Small intestine (tissue), 7 donors: ENCODE results near the gene WNK2. TPM values are rescaled to one million over a fixed set of nuclear protein-coding genes. Genes with fewer than 3 reads are reported as not detected.

Experiments
- DNase-seq, 2 donors: peaks; one replicate each; pipeline versions ENCODE4 v3.0.0 to v3.0.0-alpha.2; 2013
- FAIRE-seq: peaks from 2 replicates; lab custom pipeline; 2012; peaks lifted over from hg19 to GRCh38; lab: Jason Lieb, UNC
- H3K27ac ChIP-seq, 3 donors: one replicate each; pipeline ENCODE4 v1.5.1; 2013; ENCODE audit warnings: low read length in 2 of 3, mild to moderate bottlenecking in 2 of 3, control low read depth in 1 of 3, inconsistent platforms in 1 of 3, low read depth in 1 of 3, moderate library complexity in 1 of 3
- H3K27me3 ChIP-seq, 3 donors: one replicate each; pipeline ENCODE4 v1.6.1; 2013; ENCODE audit warnings: low read length in 3 of 3, inconsistent platforms in 1 of 3; ENCODE audit not compliant: control insufficient read depth in 3 of 3, insufficient read depth in 3 of 3
- H3K36me3 ChIP-seq, 3 donors: one replicate each; pipeline ENCODE4 v1.6.1; 2013; ENCODE audit warnings: low read length in 3 of 3, inconsistent platforms in 1 of 3, low read depth in 1 of 3, mild to moderate bottlenecking in 1 of 3, moderate library complexity in 1 of 3; ENCODE audit not compliant: control insufficient read depth in 3 of 3, insufficient read depth in 2 of 3
- H3K4me1 ChIP-seq, 3 donors: one replicate each; pipeline ENCODE4 v1.6.1; 2013; ENCODE audit warnings: low read length in 2 of 3, inconsistent platforms in 1 of 3, low read depth in 1 of 3, mild to moderate bottlenecking in 1 of 3, moderate library complexity in 1 of 3; ENCODE audit not compliant: control insufficient read depth in 3 of 3, insufficient read depth in 2 of 3
- H3K4me3 ChIP-seq, 3 donors: one replicate each; pipeline ENCODE4 v1.5.1; 2013; ENCODE audit warnings: low read length in 3 of 3, control low read depth in 1 of 3, inconsistent platforms in 1 of 3, low read depth in 1 of 3, mild to moderate bottlenecking in 1 of 3, moderate library complexity in 1 of 3
- H3K9me3 ChIP-seq, 2 donors: one replicate each; pipeline ENCODE4 v1.6.1; 2013; ENCODE audit warnings: low read depth in 1 of 2, low read length in 1 of 2; ENCODE audit not compliant: control insufficient read depth in 2 of 2, insufficient read depth in 1 of 2
- WGBS, 3 donors: extraction: QIAGEN DNeasy Blood & Tissue Kit; methylation state at CpG; one replicate each; pipeline ENCODE4 v1.1.7; 2013; 5-methylcytosine and 5-hydroxymethylcytosine counted together
- polyA plus RNA-seq, 4 donors: library from polyadenylated mRNA; stranded (reverse) in 3 of 4; unstranded in 1 of 4; fragments of 200-250 nt in 3 of 4; fragments of 120-200 nt in 1 of 4; gene quantifications; one replicate each; pipeline versions ENCODE4 v1.2.1 to v1.2.3, GENCODE V29; 2013
- donor health status: healthy with polysubstance abuse.
- donor health status: control.
- donor health status: control.
- donor health status: Bipolar disorder and iron deficiency.
- donor health status: healthy.

The WNK2 gene
- polyA plus RNA-seq, 4 donors: 13.8 to 101 (median 33.8) TPM

GRCh38 chr9:93306081-93306480 lies 122.1 kb downstream of the WNK2 start:
- H3K27me3 ChIP-seq: no peaks in the 10 kb centered on the region
- 90 to 92% (median 90%) methylated on average over 9 of the region's 9 CpGs for WGBS, 3 donors
- no peak overlapping the region for H3K4me3 ChIP-seq
- FAIRE-seq (no peak), DNase-seq (no peak)
- peaks cover 0 to 74% (median 6%) of the 10 kb centered on the region in 3 donors for H3K36me3 ChIP-seq
- no peak overlapping the region for H3K27ac ChIP-seq
- peaks cover 0 to 3% (median 0%) of the 10 kb centered on the region in 3 donors for H3K4me1 ChIP-seq
- no peaks in the 10 kb centered on the region for H3K9me3 ChIP-seq

- Histone ChIP-seq H3K4me1 (peaks cover 0 to 3% (median 0%) of the 10 kb centered on the region in 3 donors), H3K27me3 (no peaks in the 10 kb centered on the region), H3K9me3 (no peaks in the 10 kb centered on the region), H3K27ac (no peak overlapping the region), H3K36me3 (peaks cover 0 to 68% (median 6%) of the 10 kb centered on the region in 3 donors), H3K4me3 (no peak overlapping the region)
- DNase-seq: no peak
- no peak for FAIRE-seq
- 89 to 92% (median 90%) methylated on average over 35 of the region's 35 CpGs for WGBS, 3 donors
Observed at GRCh38 chr9:93306579-93307091, 122.7 kb downstream of the WNK2 start.

- Histone ChIP-seq H3K9me3 (no peaks in the 10 kb centered on the region), H3K27ac (no peak overlapping the region), H3K36me3 (peaks cover 0 to 63% (median 6%) of the 10 kb centered on the region in 3 donors), H3K27me3 (no peaks in the 10 kb centered on the region), H3K4me3 (no peak overlapping the region), H3K4me1 (peaks cover 0 to 5% (median 2%) of the 10 kb centered on the region in 3 donors)
- FAIRE-seq: no peak
- 92 to 93% (median 93%) methylated on average over 24 of the region's 24 CpGs for WGBS, 3 donors
- DNase-seq: no peak
Observed at GRCh38 chr9:93307468-93308157, 123.7 kb downstream of the WNK2 start.

- 94 to 97% (median 95%) methylated on average over 20 to 22 of the region's 22 CpGs for WGBS, 3 donors
- no peak for FAIRE-seq
- Histone ChIP-seq H3K4me1 (peaks cover 0 to 9% (median 3%) of the 10 kb centered on the region in 3 donors), H3K9me3 (no peaks in the 10 kb centered on the region), H3K27ac (no peak overlapping the region), H3K4me3 (no peak overlapping the region), H3K36me3 (peaks cover 0 to 61% (median 6%) of the 10 kb centered on the region in 3 donors), H3K27me3 (no peaks in the 10 kb centered on the region)
- DNase-seq: no peak
Observed at GRCh38 chr9:93308158-93308602, 124.2 kb downstream of the WNK2 start.

GRCh38 chr9:93308676-93309075 lies 124.7 kb downstream of the WNK2 start:
- FAIRE-seq (no peak), DNase-seq (no peak)
- no peaks in the 10 kb centered on the region for H3K9me3 ChIP-seq
- 90 to 98% (median 97%) methylated on average over 7 of the region's 7 CpGs for WGBS, 3 donors
- H3K36me3 ChIP-seq: peaks cover 0 to 56% (median 6%) of the 10 kb centered on the region in 3 donors
- H3K4me3 ChIP-seq: no peak overlapping the region
- peaks cover 0 to 9% (median 3%) of the 10 kb centered on the region in 3 donors for H3K4me1 ChIP-seq
- H3K27ac ChIP-seq: no peak overlapping the region
- H3K27me3 ChIP-seq: no peaks in the 10 kb centered on the region

GRCh38 chr9:93309889-93310425 lies 126.0 kb downstream of the WNK2 start:
- FAIRE-seq: no peak
- DNase-seq: no peak
- Histone ChIP-seq H3K4me1 (peaks cover 0 to 9% (median 3%) of the 10 kb centered on the region in 3 donors), H3K9me3 (no peaks in the 10 kb centered on the region), H3K27ac (no peak overlapping the region), H3K27me3 (no peaks in the 10 kb centered on the region), H3K36me3 (peaks cover 0 to 46% (median 6%) of the 10 kb centered on the region in 3 donors), H3K4me3 (no peak overlapping the region)
- 84 to 95% (median 91%) methylated on average over 7 of the region's 7 CpGs for WGBS, 3 donors

- no peak for FAIRE-seq
- H3K9me3 ChIP-seq: no peaks in the 10 kb centered on the region
- H3K27ac ChIP-seq: no peak overlapping the region
- peaks cover 0 to 44% (median 4%) of the 10 kb centered on the region in 3 donors for H3K36me3 ChIP-seq
- H3K4me3 ChIP-seq: no peak overlapping the region
- 90 to 92% (median 92%) methylated on average over 9 of the region's 9 CpGs for WGBS, 3 donors
- no peak for DNase-seq
- no peaks in the 10 kb centered on the region for H3K27me3 ChIP-seq
- H3K4me1 ChIP-seq: peaks cover 0 to 9% (median 3%) of the 10 kb centered on the region in 3 donors
Observed at GRCh38 chr9:93315118-93315517, 131.2 kb downstream of the WNK2 start.

- H3K4me1 ChIP-seq: peaks cover 0 to 9% (median 3%) of the 10 kb centered on the region in 3 donors
- no peak for DNase-seq
- H3K4me3 ChIP-seq: no peak overlapping the region
- H3K9me3 ChIP-seq: no peaks in the 10 kb centered on the region
- peaks cover 0 to 47% (median 3%) of the 10 kb centered on the region in 3 donors for H3K36me3 ChIP-seq
- no peak overlapping the region for H3K27ac ChIP-seq
- no peaks in the 10 kb centered on the region for H3K27me3 ChIP-seq
- WGBS, 3 donors: 44 to 55% (median 49%) methylated on average over 5 of the region's 5 CpGs
- FAIRE-seq: no peak
Observed at GRCh38 chr9:93315960-93316359, 132.0 kb downstream of the WNK2 start.
